SKM-1 treated with dmso at 0.1 percent for 144 hours (cell line): Measurements from ENCODE around the gene FOXO6.

ENCODE experiments used
- DNase-seq: peaks from one replicate; lab custom pipeline; 2025; ENCODE audit not compliant: unreplicated experiment; lab: John Stamatoyannopoulos, UW

Gene FOXO6

GRCh38 chr1:41350055-41350378 lies 11.2 kb upstream of the FOXO6 start:
- no peak for DNase-seq

DNA sequence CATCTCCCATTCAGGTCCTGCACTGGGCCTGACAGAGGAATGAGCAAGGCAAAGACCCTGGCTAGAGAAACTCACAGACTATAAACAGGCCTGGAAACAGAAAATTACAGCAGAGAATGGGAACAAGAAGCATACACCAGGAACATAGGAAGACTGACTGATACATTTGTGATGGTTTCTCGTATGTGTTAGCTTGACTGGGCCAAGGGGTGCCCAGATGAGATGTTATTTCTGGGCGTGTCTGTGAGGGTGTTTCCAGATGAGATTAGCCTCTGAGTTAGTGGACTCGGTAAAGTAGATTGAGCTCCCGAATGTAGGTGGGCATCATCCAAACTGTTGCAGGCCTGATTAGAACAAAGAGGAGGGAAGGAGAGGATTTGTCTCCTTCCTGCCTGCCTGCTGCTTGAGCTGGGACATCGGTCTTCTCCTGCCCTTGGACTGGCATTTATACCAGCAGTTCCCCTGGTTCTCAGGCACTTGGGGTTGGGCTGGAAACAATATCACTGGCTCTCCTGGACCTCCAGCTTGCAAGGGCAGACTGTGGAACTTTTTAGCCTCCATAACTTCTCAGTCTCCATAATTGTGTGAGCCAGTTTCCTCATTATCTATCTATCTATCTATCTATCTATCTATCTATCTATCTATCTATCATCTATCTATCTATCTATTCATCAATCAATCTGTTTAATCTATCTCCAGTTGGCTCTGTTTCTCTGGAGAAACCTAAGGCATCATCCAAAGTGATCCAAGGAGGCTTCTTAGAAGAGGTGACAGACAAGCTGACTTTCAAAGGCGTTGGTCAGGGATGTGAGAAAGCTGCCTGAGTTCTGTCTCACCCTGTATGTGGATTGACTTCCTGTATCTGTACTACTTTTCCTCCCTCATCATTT lies 9.7 kb upstream of the FOXO6 start:
- DNase-seq = no peak

DNA sequence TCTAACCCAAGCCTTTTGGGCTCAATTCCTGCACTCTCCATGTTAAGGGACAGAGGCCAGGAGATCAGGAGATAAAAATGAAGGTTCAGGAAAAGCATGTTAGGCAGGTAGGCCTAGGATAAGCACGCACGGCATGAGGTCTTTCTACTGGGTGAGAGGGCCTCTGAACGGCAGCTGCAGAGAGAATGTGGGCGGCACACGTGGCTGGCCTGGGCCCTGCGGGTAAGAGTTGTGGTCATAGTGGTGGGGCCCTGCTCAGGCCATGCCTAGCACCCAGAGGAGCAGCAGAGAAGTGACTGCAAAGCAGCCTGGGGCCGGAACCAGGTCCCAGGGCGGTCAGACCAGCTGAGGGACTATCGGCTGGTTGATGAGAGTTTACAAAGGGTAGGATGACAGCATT lies 7.5 kb upstream of the FOXO6 start:
- DNase-seq = peak; percentile 92

DNA sequence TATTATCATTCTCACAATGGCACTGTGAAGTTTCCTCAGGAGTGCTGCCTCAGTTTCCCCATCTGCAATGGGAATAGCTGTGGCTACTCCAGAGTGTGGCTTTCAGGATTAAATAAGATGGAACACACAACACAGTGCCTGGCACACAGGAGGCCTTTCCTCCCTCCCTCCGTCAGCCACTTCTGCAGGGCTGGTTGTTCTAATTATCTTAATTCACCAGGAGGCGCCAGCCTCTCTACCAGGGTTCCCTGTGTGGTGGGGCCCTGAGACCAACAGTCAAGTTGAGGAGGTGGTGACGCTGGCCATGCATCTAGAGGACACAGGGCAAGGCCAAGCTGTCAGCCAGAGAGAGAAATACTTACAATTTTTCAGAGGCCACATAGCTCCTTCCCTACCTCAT lies 6.3 kb upstream of the FOXO6 start:
- DNase-seq = no peak

DNA sequence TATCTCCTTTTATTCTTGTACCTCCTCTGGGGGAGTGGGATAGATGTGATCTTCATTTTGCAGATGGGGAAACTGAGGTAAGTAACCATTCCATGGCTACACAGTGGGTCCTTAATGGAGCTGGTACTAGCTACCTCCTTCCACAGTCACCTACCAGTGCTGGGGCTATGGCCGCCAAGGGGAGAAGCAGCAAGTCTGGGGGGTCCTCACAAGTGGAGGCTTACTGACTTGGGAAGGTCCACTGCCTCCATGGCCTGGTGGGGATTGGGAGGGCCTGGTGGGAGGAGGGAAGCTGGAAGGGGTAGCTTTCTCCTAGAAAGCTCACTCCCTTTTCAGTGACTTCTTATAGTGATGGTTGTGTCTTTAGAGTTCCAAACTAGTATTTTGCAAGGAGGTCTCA lies 5.9 kb upstream of the FOXO6 start:
- no peak for DNase-seq

- DNase-seq = no peak
These were observed 5.5 kb upstream of the FOXO6 start for GRCh38 chr1:41355761-41356160.

DNA sequence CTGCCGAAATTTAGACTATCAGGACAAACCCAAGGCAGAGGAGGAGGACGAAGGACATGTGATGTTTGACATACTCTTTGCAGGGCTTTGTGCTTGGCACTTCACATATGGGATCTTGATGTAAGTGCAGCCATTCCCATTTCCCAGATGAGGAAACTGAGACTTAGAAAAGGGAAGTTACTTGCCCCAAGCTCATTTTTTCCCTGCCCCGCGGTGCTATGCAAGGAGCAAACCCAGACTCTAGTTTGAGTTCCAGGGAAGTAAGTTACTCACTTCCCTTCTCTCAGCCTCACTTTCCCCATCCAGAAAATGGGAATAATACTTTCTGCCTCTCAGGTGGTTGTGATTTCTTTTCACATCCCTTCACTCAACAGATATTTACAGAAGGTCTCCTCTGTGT lies 4.5 kb upstream of the FOXO6 start:
- no peak for DNase-seq

DNA sequence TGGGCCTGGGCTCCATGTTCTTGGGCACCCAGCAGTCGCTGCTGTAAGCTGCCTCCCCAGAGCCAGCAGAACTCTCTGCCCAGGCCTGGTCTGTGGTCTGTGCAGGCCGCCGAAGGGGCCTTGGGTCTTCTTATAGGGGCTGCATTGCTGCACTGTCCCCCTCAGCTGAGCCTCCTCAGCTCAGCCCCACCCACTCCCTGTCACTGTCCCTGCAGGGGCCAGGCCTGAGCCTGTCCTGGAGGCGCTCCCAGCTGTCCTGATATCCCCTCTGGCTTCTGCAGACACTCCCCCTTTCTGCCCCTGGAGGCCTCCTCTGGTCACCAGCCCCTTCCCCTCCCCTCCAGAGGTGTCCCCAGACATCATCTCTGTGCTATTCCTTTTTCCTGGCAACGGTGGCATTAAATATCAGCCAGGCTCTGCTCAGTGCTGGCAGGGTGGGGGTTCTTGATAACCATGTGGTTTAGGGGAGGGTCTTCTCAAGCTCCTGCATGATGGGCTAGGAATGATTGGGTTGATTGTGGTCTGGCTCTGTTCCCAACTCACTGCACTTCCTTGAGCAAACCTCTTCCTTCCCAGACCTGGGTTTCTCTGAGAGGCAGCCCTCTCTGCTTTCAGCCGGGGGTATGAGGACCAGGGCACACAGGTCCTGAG lies 3.7 kb upstream of the FOXO6 start:
- no peak for DNase-seq

DNA sequence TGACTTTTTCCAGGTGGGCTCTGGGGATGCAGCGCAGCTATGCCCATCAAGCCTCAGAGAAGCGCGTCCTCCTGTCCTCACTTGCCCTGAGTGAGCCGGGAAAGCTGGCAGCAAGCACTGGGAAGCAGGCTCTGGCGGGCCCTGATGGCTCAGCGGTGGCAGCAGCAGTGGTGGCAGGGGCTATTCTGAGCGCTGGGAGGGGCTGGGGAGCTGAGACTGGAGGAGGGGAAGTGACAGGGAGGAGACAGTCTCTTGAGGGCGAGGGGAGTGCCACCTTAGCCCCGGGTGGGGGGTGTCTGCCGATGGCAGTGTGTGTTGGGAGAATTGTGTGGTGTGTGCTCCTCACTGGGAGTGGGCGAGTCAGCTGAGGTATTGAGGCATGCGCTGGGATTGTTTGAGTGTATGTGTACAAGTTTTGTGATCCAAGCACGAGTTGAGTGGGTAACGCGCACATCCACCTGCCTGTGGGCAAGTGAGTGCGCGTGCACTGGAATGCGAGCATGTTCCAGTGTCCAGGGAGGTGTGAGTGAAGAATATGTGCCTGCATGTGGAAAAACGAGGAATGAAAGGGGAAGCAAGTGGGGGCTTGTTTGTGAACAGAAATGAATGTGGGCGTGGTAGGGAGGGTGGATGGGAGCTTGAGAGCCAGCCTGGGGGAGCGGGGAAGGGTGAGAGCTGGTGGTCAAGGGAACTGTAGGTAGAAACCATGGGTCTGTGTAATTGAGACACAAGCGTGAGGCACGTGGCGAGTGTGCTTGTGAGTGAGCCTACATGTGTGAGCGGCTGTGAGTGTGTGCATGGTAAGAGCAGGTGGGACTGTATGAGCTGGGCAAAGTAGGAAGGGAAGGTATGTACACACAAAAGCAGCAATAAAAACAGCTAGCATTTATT lies 2.9 kb upstream of the FOXO6 start:
- no peak for DNase-seq

DNA sequence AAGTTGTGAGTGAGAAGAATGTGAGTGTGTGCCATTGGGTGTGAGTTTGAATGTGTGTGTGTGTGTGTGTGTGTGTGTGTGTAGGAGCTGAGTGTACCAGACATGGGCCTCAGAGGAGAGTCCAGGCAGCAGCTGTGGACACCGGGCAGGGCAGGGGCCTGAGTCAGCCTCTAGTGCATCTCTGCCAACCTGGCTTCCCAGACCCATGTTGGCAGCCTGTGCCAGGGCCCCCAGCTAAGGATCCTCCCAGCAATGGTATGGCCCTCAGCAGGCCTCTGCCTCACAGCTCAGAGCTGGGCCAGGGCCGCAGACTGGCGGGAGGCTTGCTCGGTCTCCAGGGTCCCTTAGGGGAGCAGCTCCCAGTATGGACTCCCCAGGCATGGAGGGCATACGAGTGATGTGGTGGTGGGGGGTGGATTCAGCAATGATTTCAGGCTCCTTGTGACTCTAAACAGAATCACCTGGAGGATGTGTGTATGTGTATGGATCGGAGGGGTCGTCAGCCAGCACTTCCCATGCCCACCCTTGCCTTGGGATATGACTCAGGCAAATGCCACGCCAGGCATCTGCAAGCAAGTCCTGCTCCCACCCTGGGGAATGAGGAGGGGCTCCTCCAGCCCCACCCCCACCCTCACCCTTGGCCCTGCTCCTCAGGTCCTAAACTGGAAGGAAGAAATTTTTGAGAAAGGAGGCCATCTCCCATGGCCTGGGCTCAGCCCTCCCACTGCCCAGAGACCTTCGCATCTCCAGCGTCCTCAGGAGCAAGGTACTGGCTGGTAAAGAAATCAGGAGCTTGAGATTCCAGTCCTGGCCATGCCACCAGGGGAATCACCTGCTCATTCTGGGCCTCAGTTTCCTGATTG lies 1.8 kb upstream of the FOXO6 start:
- DNase-seq = no peak

GRCh38 chr1:41360074-41360785 lies 1.0 kb upstream of the FOXO6 start:
- DNase-seq = no peak

DNA sequence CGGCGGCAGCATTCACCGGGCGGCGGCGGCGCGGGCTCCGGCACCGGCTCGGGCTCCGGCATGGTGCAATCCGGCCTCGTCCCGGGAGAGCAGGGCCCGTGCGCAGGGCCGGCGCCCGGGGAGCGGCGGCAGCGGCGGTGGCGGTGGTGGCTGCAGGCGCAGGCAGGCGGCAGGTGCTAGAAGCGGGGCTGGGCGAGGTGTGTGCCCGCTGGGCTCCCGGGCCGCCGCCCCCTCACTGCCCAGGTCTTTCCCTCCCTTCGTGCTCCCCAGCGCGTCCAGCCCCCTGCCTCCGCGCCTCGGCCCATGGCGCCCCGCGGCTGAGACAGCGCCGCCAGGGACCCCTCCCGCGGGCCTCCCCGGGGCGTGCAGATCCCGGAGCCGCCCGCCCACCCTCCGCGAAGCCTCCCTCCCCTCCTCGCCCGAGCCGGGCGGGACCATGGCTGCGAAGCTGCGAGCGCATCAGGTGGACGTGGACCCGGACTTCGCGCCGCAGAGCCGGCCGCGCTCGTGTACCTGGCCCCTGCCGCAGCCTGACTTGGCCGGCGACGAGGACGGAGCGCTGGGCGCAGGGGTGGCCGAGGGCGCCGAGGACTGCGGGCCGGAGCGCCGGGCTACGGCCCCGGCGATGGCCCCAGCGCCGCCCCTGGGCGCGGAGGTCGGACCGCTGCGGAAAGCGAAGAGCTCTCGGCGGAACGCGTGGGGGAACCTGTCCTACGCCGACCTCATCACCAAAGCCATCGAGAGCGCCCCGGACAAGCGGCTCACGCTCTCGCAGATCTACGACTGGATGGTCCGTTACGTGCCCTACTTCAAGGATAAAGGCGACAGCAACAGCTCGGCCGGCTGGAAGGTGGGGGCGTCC lies 492 bp downstream of the FOXO6 start:
- no peak for DNase-seq

- DNase-seq = no peak
These were observed 1.1 kb downstream of the FOXO6 start for GRCh38 chr1:41362357-41362721.

DNA sequence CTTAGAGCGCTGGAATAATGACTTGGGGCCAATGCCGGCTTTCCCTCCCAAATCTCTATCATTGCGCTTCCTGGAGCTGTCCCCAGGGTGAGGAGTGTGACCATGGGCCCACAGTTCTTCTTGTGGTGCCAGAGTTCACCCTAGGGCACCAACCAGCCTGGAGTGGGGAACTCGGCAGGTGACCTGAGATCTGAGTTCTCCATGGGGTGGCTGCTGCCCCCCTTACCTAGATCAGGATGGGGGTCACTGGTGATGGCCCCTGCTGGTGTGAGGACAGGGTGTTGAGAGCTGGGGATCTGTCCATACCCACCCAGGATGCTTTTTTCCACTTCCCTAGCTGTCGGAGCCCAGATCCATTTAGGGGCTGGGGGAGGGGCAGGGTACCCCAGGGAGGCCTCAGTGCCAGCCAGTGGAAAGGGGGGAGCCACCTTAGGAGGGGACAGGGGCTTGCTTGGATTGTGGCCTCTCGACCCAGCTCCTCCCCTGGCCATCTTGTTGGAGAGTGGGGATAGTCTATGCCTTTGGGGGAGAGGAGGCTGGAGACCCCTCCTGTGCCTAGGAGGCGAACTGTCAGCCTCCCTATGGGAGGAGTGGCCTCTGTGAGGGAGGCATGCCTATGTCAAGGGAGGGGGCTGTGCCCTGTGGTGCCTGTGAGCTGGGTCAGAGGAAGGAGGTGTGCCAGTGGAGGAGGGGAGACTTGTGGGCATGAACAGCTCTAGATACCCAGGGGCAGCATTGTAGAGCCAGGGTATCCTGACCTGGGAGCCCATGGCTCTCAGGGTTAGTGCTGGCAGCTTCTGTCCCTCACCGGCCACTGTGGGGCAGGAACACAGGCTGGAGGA lies 1.7 kb downstream of the FOXO6 start:
- no peak for DNase-seq

- DNase-seq = no peak
These were observed 2.5 kb downstream of the FOXO6 start for GRCh38 chr1:41363591-41364320.

GRCh38 chr1:41364442-41365319 lies 3.4 kb downstream of the FOXO6 start:
- no peak for DNase-seq

- no peak for DNase-seq
These were observed 4.0 kb downstream of the FOXO6 start for GRCh38 chr1:41365320-41365633.
